Left ventricle myocardium superior (tissue), 1 donor: ENCODE measurements around the gene IDS. TPM values are rescaled to one million over a fixed set of nuclear protein-coding genes. Genes with fewer than 3 reads are reported as not detected.
"Not testable (repeated sequence)": the region's sequence is repeated elsewhere in the genome, so short reads cannot be mapped to it uniquely, and the experiment has no call there.

Experiments used
- ATAC-seq: fragments of 200-7000 bp; cut with Tn5 transposase; one replicate; pipeline ENCODE4 v1.9.1; 2020; ENCODE audit warnings: mild to moderate bottlenecking, moderate library complexity
- DNase-seq: peaks from one replicate; pipeline ENCODE4 v3.0.0-alpha.2; 2020
- intact Hi-C: fragments of 100-400 bp; cut with micrococcal nuclease; formaldehyde crosslinking; loops from one replicate; pipeline ENCODE4 v1.11.0; 2022
- total RNA-seq: library from RNA; stranded (reverse); fragmentation: NEBNext Ultra II Directional; extraction: Animal tissue kit (Norgen Biotek cat#: 25700); gene quantifications from one replicate; pipeline ENCODE4 v1.2.1, GENCODE V29; 2021
- donor health status: DM: no; HTN: yes; CAD: no; lungs with severe emphysema.

IDS gene
- total RNA-seq, 1 donor from 2014 or later, result 88.7 TPM

- DNase-seq (no peak), ATAC-seq (no peak)
- intact Hi-C loops, result no loop called here
Measured at GRCh38 chrX:149506349-149506748, 1.2 kb upstream of the IDS start.

GRCh38 chrX:149505671-149506070 is 565 bp upstream of the IDS start:
- ATAC-seq (no peak), DNase-seq (no peak)
- intact Hi-C loops, result no loop called here

- ATAC-seq (peak; percentile 10), DNase-seq (no peak)
- intact Hi-C loops, result no loop called here
Measured at GRCh38 chrX:149504226-149504914, 736 bp downstream of the IDS start.

GRCh38 chrX:149503446-149503845 is 1.7 kb downstream of the IDS start:
- peak; percentile 40 for ATAC-seq
- intact Hi-C loops, result not testable (repeated sequence)
- DNase-seq, result peak; percentile 41

- ATAC-seq, DNase-seq, intact Hi-C loops: not testable (repeated sequence)
Measured at GRCh38 chrX:149502923-149503322, 2.2 kb downstream of the IDS start.

GRCh38 chrX:149499766-149500165 is 5.3 kb downstream of the IDS start:
- no peak for DNase-seq
- ATAC-seq, result no peak
- intact Hi-C loops, result no loop called here

- no peak for DNase-seq
- intact Hi-C loops, result no loop called here
Measured at GRCh38 chrX:149498767-149499166, 6.3 kb downstream of the IDS start.

GRCh38 chrX:149497626-149498025 is 7.5 kb downstream of the IDS start:
- DNase-seq (no peak), ATAC-seq (no peak)

More at GRCh38 chrX:149498767-149499166, 6.3 kb downstream of the IDS start:
- no peak for ATAC-seq

GRCh38 chrX:149497054-149497453 is 8.1 kb downstream of the IDS start:
- no peak for ATAC-seq
- no peak for DNase-seq
- intact Hi-C loops, result no loop called here

More at GRCh38 chrX:149497626-149498025, 7.5 kb downstream of the IDS start:
- intact Hi-C loops, result no loop called here

- ATAC-seq, result no peak
Measured at GRCh38 chrX:149495573-149496071, 9.5 kb downstream of the IDS start.

GRCh38 chrX:149494844-149495565 is 10.1 kb downstream of the IDS start:
- DNase-seq (no peak), ATAC-seq (no peak)
- intact Hi-C loops, result no loop called here

More at GRCh38 chrX:149495573-149496071, 9.5 kb downstream of the IDS start:
- DNase-seq, result no peak
- intact Hi-C loops, result no loop called here

- ATAC-seq, result peak; percentile 90
- intact Hi-C loops, result no loop called here
- DNase-seq, result peak; percentile 62
Measured at GRCh38 chrX:149493567-149494562, 11.2 kb downstream of the IDS start.

- ATAC-seq, result no peak
- intact Hi-C loops, result no loop called here
- DNase-seq, result no peak
Measured at GRCh38 chrX:149491812-149492211, 13.3 kb downstream of the IDS start.

- intact Hi-C loops, result no loop called here
- no peak for DNase-seq
- ATAC-seq, result no peak
Measured at GRCh38 chrX:149490100-149490499, 15.0 kb downstream of the IDS start.

GRCh38 chrX:149488411-149489052 is 16.6 kb downstream of the IDS start:
- peak; percentile 87 for ATAC-seq
- intact Hi-C loops, DNase-seq: not testable (repeated sequence)

- ATAC-seq, DNase-seq: not testable (repeated sequence)
Measured at GRCh38 chrX:149488008-149488407, 17.1 kb downstream of the IDS start.

GRCh38 chrX:149487292-149487691 is 17.8 kb downstream of the IDS start:
- DNase-seq, result no peak
- ATAC-seq, result peak; percentile 19
- intact Hi-C loops, result no loop called here

More at GRCh38 chrX:149488008-149488407, 17.1 kb downstream of the IDS start:
- intact Hi-C loops, result not testable (repeated sequence)

GRCh38 chrX:149476513-149476912 is 28.6 kb downstream of the IDS start:
- no peak for ATAC-seq
- DNase-seq, result no peak
- intact Hi-C loops, result no loop called here

GRCh38 chrX:149473966-149474365 is 31.1 kb downstream of the IDS start:
- intact Hi-C loops, result no loop called here
- DNase-seq, result no peak
- no peak for ATAC-seq
